HG03342 (cell line): ENCODE data around the gene ITGB2.
A peak's percentile ranks its signal among the peaks of the same experiment; 100 is the strongest.

Source experiments
- ATAC-seq: cut with Tn5 transposase; IDR thresholded peaks from one replicate; pipeline ENCODE4 v1.9.1; 2021; ENCODE audit warnings: mild to moderate bottlenecking, moderate library complexity; ENCODE audit not compliant: unreplicated experiment

The ITGB2 gene

GRCh38 chr21:44955798-44956175 is 35.1 kb upstream of the ITGB2 start:
- no peak for ATAC-seq

- ATAC-seq = no peak
Observed at GRCh38 chr21:44955141-44955797, 34.6 kb upstream of the ITGB2 start.

- no peak for ATAC-seq
Observed at GRCh38 chr21:44954281-44954771, 33.6 kb upstream of the ITGB2 start.

GRCh38 chr21:44953628-44954021 is 32.9 kb upstream of the ITGB2 start:
- no peak for ATAC-seq

- ATAC-seq = no peak
Observed at GRCh38 chr21:44952929-44953627, 32.4 kb upstream of the ITGB2 start.

GRCh38 chr21:44952116-44952928 is 31.6 kb upstream of the ITGB2 start:
- no peak for ATAC-seq

- no peak for ATAC-seq
Observed at GRCh38 chr21:44951186-44951915, 30.7 kb upstream of the ITGB2 start.

GRCh38 chr21:44950351-44950750 is 29.7 kb upstream of the ITGB2 start:
- no peak for ATAC-seq

GRCh38 chr21:44949779-44950198 is 29.1 kb upstream of the ITGB2 start:
- peak; percentile 47 for ATAC-seq

- ATAC-seq = no peak
Observed at GRCh38 chr21:44949161-44949778, 28.6 kb upstream of the ITGB2 start.

GRCh38 chr21:44948426-44949120 is 27.9 kb upstream of the ITGB2 start:
- no peak for ATAC-seq

- ATAC-seq = no peak
Observed at GRCh38 chr21:44947930-44948331, 27.2 kb upstream of the ITGB2 start.

GRCh38 chr21:44947111-44947929 is 26.6 kb upstream of the ITGB2 start:
- ATAC-seq = no peak

- no peak for ATAC-seq
Observed at GRCh38 chr21:44946254-44947041, 25.7 kb upstream of the ITGB2 start.

GRCh38 chr21:44944596-44944995 is 23.9 kb upstream of the ITGB2 start:
- ATAC-seq = no peak

GRCh38 chr21:44943686-44944550 is 23.2 kb upstream of the ITGB2 start:
- ATAC-seq = no peak

GRCh38 chr21:44943005-44943685 is 22.4 kb upstream of the ITGB2 start:
- no peak for ATAC-seq
